H1 (cell line): ENCODE results near the gene RIT2.

Experiments used
- BRCA1 ChIP-seq: IDR thresholded peaks from 2 replicates; pipeline ENCODE4 v1.6.1; 2012; ENCODE audit warnings: low read depth, low read length, improper control_type of control experiment
- JUND ChIP-seq: IDR thresholded peaks from 2 replicates; pipeline ENCODE4 v1.6.1; 2011; ENCODE audit warnings: mild to moderate bottlenecking, improper control_type of control experiment, low read length
- POLR2A ChIP-seq, 2 experiments: IDR thresholded peaks; 1 replicate in 1 of 2; 2 replicates in 1 of 2; pipeline ENCODE4 v1.6.1; 2011; ENCODE audit warnings: low read depth in 2 of 2, low read length in 2 of 2, mild to moderate bottlenecking in 2 of 2; ENCODE audit errors: control extremely low read depth in 1 of 2
- RXRA ChIP-seq: IDR thresholded peaks from 2 replicates; pipeline ENCODE4 v1.6.1; 2011; ENCODE audit warnings: low read depth, mild to moderate bottlenecking, low read length, moderate library complexity; ENCODE audit not compliant: insufficient read depth
- SIN3A ChIP-seq, 2 experiments: IDR thresholded peaks in 1 of 2; conservative IDR thresholded peaks in 1 of 2; 2 replicates each; pipeline ENCODE4 v1.6.1; 2011 to 2012; ENCODE audit warnings: low read length in 2 of 2, improper control_type of control experiment in 1 of 2, low read depth in 1 of 2, mild to moderate bottlenecking in 1 of 2
- TBP ChIP-seq: IDR thresholded peaks from 2 replicates; pipeline ENCODE4 v1.6.1; 2011; ENCODE audit warnings: low read depth, low read length, improper control_type of control experiment
- TF ChIP-seq, protein P1 (sequence below): IDR thresholded peaks from 2 replicates; pipeline ENCODE4 v1.6.1; 2012; ENCODE audit warnings: inconsistent platforms

- TF ChIP-seq RXRA (no peak), JUND (no peak), BRCA1 (no peak), POLR2A (IDR thresholded peaks at IDR 0.05; ENCODE audit: control extremely low read depth in 1 of 2, low read depth in 2 of 2, low read length in 2 of 2) (no peak), SIN3A (conservative IDR thresholded peaks at IDR 0.05 in 1 of 2, IDR thresholded peaks at IDR 0.05 in 1 of 2; ENCODE audit: low read depth in 1 of 2, low read length in 2 of 2) (no peak), TBP (no peak)
- TF ChIP-seq, protein P1, sequence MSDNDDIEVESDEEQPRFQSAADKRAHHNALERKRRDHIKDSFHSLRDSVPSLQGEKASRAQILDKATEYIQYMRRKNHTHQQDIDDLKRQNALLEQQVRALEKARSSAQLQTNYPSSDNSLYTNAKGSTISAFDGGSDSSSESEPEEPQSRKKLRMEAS = no peak
Observed at GRCh38 chr18:43012951-43013350, 102.5 kb downstream of the RIT2 start.
